Activated CD4-positive, alpha-beta T cell treated with anti-CD3 and anti-CD28 coated beads for 36 hours (primary cell): Measurements from ENCODE around the gene ZZZ3. TPM values are rescaled to one million over a fixed set of nuclear protein-coding genes. Genes with fewer than 3 reads are reported as not detected.
"Not testable (repeated sequence)": the region's sequence is repeated elsewhere in the genome, so short reads cannot be mapped to it uniquely, and the experiment has no call there.

Source experiments
- ATAC-seq: fragments of 200-7000 bp; cut with Tn5 transposase; one replicate; pipeline ENCODE4 v1.10.0; 2021; ENCODE audit warnings: mild to moderate bottlenecking, moderate library complexity
- CTCF ChIA-PET: fragments of 350-600 bp; sonication (Branson Sonifier 250); formaldehyde crosslinking; loops from one replicate; lab custom pipeline; 2021; ENCODE audit warnings: antibody characterized with exemption; lab: Charles Lee
- POLR2A ChIA-PET: fragments of 350-600 bp; sonication (Branson Sonifier 250); formaldehyde crosslinking; loops from one replicate; lab custom pipeline; 2021; ENCODE audit warnings: antibody characterized with exemption, inconsistent platforms; lab: Charles Lee
- DNase-seq: peaks from one replicate; pipeline ENCODE4 v3.0.0-alpha.2; 2020
- H3K27ac Mint-ChIP-seq: one replicate; pipeline ENCODE4 v1.8.0; 2021; ENCODE audit warnings: mixed read lengths
- H3K27me3 Mint-ChIP-seq: one replicate; pipeline ENCODE4 v1.8.0; 2021; ENCODE audit warnings: mixed read lengths
- H3K36me3 Mint-ChIP-seq: one replicate; pipeline ENCODE4 v1.8.0; 2021; ENCODE audit warnings: low read depth, mixed read lengths
- H3K4me1 Mint-ChIP-seq: one replicate; pipeline ENCODE4 v1.8.0; 2021; ENCODE audit warnings: mixed read lengths
- H3K4me3 Mint-ChIP-seq: one replicate; pipeline ENCODE4 v1.8.0; 2021; ENCODE audit warnings: mild to moderate bottlenecking, moderate library complexity, mixed read lengths
- H3K9me3 Mint-ChIP-seq: one replicate; pipeline ENCODE4 v1.8.0; 2021; ENCODE audit warnings: low read depth, mixed read lengths
- intact Hi-C, 2 experiments: fragments of 100-400 bp; cut with DNase I in 1 of 2; cut with micrococcal nuclease in 1 of 2; formaldehyde crosslinking; loops; one replicate each; pipeline versions ENCODE4 v1.14.2 to v1.15.1; 2022 to 2024; cut with DNase I, micrococcal nuclease
- total RNA-seq, 2 experiments: library from RNA; stranded (reverse); gene quantifications; one replicate each; pipeline ENCODE4 v1.2.3, GENCODE V29; 2021

Gene ZZZ3
- total RNA-seq, 2 experiments from 2014 or later, result 40.2 to 40.5 TPM

DNA sequence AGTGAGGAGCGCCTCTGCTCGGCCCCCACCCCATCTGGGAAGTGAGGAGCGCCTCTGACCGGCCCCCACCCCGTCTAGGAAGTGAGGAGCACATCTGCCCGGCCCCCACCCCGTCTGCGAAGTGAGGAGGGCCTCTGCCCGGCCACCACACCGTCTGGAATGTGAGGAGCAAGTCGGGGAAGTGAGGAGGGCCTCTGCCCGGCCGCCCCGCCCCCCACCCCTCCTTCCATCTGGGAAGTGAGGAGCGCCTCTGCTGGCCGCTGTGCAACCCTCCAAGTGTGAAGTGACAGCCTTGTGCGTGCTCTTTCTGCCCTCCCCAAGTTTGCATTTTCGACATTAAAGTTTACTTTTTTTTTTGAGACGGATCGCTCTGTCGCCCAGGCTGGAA, 5.1 kb upstream of the ZZZ3 start:
- ATAC-seq (no peak), DNase-seq (peak; percentile 60)
- H3K9me3 Mint-ChIP-seq, result no peaks in the 10 kb centered on the region
- ChIA-PET CTCF (interaction anchor here (1.3 kb wide), 1 partner anchor 92 kb away, joined by 3 read pairs; no protein-coding TSS in a partner anchor), POLR2A (no interaction called here)
- peaks cover 9% of the 10 kb centered on the region for H3K4me1 Mint-ChIP-seq
- peaks cover 10% of the 10 kb centered on the region for H3K36me3 Mint-ChIP-seq
- H3K4me3 Mint-ChIP-seq, result peak overlapping the region; percentile 58
- no peaks in the 10 kb centered on the region for H3K27me3 Mint-ChIP-seq
- H3K27ac Mint-ChIP-seq, result peak overlapping the region; percentile 73
- intact Hi-C loops, result loop anchor here in 1 of 2 experiments (10.0 kb wide), 3 partner anchors 373 to 1613 kb away; partner anchors contain the start of gene ST6GALNAC3

DNA sequence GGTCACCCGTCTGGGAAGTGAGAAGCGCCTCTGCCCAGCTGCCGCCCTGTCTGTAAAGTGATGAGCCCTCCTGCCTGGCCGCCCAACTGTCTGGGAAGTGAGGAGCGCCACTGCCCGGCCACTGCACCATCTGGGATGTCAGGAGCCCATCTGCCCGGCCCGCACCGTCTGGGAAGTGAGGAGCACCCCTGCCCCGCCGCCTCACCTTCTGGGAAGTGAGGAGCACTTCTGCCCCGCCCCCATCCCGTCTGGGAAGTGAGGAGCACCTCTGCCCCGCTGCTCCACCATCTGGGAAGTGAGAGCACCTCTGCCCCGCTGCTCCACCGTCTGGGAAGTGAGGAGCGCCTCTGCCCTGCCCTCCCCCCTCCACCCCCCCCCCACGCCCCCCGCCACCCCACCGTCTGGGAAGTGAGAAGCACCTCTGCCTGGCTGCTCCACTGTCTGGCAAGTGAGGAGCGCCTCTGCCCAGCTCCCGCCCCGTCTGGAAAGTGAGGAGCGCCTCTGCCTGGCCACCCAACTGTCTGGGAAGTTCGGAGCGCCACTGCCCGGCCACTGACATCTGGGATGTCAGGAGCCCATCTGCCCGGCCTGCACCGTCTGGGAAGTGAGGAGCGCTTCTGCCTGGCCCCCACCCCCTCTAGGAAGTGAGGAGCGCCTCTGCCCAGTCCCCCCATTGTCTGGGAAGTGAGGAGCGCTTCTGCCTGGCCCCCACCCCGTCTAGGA, 4.5 kb upstream of the ZZZ3 start:
- Mint-ChIP-seq H3K9me3 (no peaks in the 10 kb centered on the region), H3K4me1 (peaks cover 9% of the 10 kb centered on the region), H3K4me3 (no peak overlapping the region), H3K27ac (no peak overlapping the region), H3K27me3 (no peaks in the 10 kb centered on the region), H3K36me3 (peaks cover 7% of the 10 kb centered on the region)
- ChIA-PET CTCF (interaction anchor here (0.7 kb wide), 1 partner anchor 670 kb away, joined by 4 read pairs; no protein-coding TSS in a partner anchor), POLR2A (no interaction called here)
- DNase-seq (no peak), ATAC-seq (no peak)
- intact Hi-C loops, result loop anchor here in 1 of 2 experiments (10.0 kb wide), 3 partner anchors 372 to 1612 kb away; partner anchors contain the start of gene ST6GALNAC3

DNA sequence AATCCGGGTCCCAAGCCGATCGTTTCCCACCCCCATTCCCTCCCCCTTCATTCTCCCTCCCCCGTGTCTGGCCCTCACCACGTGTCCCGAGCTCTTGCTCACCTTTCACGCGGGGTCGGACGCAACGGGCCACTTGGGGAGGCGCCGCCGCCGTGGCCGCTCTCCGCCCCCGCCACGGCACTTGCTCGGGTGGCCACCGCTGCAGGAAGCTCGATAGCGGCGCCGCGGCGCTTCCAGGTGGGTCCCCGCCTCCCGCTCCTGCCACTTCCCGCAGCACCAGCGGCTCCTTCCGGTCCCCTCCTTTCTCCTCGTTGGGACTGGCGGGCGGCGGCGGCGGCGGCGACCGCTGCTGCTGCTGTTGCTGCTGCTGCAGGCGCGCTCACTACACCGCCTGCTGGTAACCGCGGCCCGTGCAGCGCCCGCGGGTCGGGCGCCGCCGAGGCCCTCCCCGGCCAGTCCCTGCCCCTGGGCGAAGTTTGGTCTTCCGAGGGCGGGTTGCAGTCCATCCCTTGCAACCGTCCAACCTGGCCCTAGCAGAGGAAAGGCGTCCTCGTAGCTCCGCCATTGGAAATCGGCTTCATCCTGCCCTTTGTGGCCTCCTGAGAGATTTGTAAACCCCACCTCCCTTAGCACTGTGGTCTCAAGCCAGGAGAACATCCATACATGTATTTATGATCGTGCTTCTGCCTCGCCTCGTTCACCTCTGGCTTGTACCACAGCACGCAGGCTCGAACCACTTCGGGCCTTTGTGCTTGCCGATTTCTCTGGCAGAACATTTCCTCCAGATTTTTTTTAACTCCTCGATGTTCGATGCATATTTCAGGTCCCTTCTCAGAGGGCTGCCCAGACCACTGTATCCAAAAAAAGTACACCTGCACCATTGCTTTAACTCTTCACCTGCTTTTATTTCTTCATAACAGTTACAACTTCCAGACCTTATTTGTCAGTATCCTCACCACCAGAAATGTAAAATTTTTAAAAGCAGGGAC, 996 bp upstream of the ZZZ3 start:
- H3K27me3 Mint-ChIP-seq, result no peaks in the 10 kb centered on the region
- peaks cover 31% of the 10 kb centered on the region for H3K4me1 Mint-ChIP-seq
- peak overlapping the region; percentile 98 for H3K4me3 Mint-ChIP-seq
- H3K27ac Mint-ChIP-seq, result peak overlapping the region; percentile 95
- peak; percentile 96 for DNase-seq
- intact Hi-C loops, result loop anchor here (1.0 to 10.0 kb wide), 17 partner anchors 75 to 1896 kb away; partner anchors contain the start of genes AK5 (in 2 of the 2), MIGA1 (in 2 of the 2), PIGK (in 2 of the 2) and USP33 (in 2 of the 2)
- CTCF ChIA-PET, result interaction anchor here (0.7 to 2.0 kb wide), 8 partner anchors 10 to 302 kb away, joined by 3 to 8 read pairs (median 4); no protein-coding TSS in a partner anchor
- peaks cover 3% of the 10 kb centered on the region for H3K36me3 Mint-ChIP-seq
- ATAC-seq, result peak; percentile 72
- H3K9me3 Mint-ChIP-seq, result no peaks in the 10 kb centered on the region
- POLR2A ChIA-PET, result interaction anchor here (0.6 to 1.8 kb wide), 4 partner anchors 28 to 321 kb away, joined by 3 to 16 read pairs (median 3); partner anchors contain the start of genes DNAJB4 and MIGA1

DNA sequence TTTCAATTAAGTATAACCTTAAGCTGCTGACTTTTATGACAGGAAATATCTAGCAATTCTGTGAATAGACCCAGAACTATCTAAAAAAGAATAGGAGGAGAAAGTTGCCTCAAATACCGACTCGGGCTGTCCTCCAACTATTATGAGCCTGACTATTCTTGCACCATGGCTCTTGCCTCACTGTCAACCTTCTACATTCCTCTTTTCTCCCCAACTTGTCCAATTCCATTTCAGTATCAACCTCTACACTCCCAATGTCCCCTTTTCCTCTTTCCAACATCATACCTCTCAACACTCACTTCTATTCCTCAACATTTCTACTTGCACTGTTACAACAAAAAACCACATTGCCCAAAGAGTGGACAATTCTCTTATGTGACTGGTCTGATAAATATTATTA, 2.3 kb downstream of the ZZZ3 start:
- Mint-ChIP-seq H3K36me3 (peaks cover 10% of the 10 kb centered on the region), H3K4me3 (peak overlapping the region; percentile 0), H3K27me3 (no peaks in the 10 kb centered on the region), H3K27ac (peak overlapping the region; percentile 4), H3K4me1 (peaks cover 46% of the 10 kb centered on the region), H3K9me3 (no peaks in the 10 kb centered on the region)
- ChIA-PET POLR2A (no interaction called here), CTCF (interaction anchor here (1.0 to 2.0 kb wide), 2 partner anchors 11 to 212 kb away, joined by 3 to 8 read pairs; no protein-coding TSS in a partner anchor)
- intact Hi-C loops, result loop anchor here (5.0 to 10.0 kb wide), 9 partner anchors 97 to 1893 kb away; partner anchors contain the start of genes MIGA1 (in 1 of the 2), RABGGTB (in 1 of the 2) and ST6GALNAC3 (in 1 of the 2)
- ATAC-seq, result no peak
- DNase-seq, result no peak

DNA sequence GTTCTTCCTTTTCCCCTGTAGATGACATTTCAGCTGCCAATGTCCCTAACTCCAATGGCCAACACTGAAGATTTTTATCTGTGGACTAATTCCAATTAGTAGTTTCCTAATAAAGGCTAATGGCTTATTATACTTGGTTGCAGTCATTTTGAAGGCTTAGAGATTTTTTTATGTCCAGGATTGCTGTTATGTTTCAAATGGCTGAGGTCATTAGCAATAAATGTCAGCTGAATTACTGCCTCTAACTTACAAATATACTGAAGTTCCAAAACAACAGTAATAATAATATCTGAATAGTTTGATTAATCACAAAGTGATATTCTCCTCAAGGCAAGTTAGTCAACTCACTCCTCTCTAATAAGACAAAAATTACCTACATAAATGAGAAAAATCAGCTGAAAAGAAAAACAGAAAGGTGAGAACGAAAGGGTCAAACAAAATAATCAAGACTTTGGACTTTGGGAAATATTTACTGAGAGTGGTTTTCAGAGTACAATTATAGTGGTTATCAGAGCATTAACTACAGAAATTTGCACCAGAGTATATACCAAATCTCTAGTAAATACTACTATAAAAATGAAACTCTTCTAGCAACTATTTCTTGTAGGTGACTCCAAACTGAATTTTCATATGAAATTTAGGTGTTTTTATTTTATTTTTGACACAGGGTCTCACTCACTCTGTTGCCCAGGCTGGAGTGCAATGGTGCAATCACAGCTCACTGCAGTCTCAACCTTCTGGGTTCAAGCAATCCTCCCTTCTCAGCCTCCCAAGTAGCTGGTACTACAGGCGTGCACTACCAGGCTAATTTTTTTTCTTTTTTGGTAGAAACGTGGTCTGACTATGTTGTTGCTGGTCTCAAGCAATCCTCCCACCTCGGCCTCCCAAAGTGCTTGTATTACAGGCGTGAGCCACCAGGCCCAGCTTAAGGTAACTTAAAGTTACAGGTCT, 3.5 kb downstream of the ZZZ3 start:
- no peak for ATAC-seq
- intact Hi-C loops, result no loop called here
- POLR2A ChIA-PET, result interaction anchor here (0.6 kb wide), 1 partner anchor 175 kb away, joined by 10 read pairs; no protein-coding TSS in a partner anchor
- H3K27ac Mint-ChIP-seq, result no peak overlapping the region
- peaks cover 49% of the 10 kb centered on the region for H3K4me1 Mint-ChIP-seq
- no peak for DNase-seq
- H3K36me3 Mint-ChIP-seq, result peaks cover 13% of the 10 kb centered on the region
- no peaks in the 10 kb centered on the region for H3K27me3 Mint-ChIP-seq
- no peaks in the 10 kb centered on the region for H3K9me3 Mint-ChIP-seq
- no peak overlapping the region for H3K4me3 Mint-ChIP-seq
- CTCF ChIA-PET, result interaction anchor here (0.8 to 2.0 kb wide), 5 partner anchors 10 to 213 kb away, joined by 3 to 8 read pairs (median 3); no protein-coding TSS in a partner anchor

DNA sequence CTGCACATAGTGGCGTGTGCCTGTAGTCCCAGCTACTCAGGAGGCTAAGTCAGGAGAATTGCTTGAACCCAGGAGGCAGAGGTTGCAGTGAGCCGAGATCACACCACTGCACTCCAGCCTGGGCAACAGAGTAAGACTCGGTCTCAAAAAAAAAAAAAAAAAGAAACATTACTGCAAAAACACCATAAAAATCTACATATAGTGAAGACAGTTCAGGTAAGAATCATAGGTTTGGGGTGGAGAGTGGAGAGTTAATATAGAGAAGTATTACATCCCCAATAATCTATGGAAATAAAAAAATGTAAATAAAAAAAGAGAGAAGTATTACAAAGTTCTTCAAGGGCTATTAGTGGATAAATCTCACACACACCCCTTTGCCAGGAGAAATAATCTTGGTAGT, 7.7 kb downstream of the ZZZ3 start:
- H3K4me3 Mint-ChIP-seq, ATAC-seq, DNase-seq, H3K27ac Mint-ChIP-seq, H3K27me3 Mint-ChIP-seq, H3K9me3 Mint-ChIP-seq, intact Hi-C loops: not testable (repeated sequence)
- POLR2A ChIA-PET, result interaction anchor here (0.6 kb wide), 1 partner anchor 371 kb away, joined by 3 read pairs; no protein-coding TSS in a partner anchor
- CTCF ChIA-PET, result interaction anchor here (1.3 kb wide), 1 partner anchor 84 kb away, joined by 4 read pairs; no protein-coding TSS in a partner anchor
- peaks cover 70% of the 10 kb centered on the region for H3K4me1 Mint-ChIP-seq
- H3K36me3 Mint-ChIP-seq, result peaks cover 10% of the 10 kb centered on the region

DNA sequence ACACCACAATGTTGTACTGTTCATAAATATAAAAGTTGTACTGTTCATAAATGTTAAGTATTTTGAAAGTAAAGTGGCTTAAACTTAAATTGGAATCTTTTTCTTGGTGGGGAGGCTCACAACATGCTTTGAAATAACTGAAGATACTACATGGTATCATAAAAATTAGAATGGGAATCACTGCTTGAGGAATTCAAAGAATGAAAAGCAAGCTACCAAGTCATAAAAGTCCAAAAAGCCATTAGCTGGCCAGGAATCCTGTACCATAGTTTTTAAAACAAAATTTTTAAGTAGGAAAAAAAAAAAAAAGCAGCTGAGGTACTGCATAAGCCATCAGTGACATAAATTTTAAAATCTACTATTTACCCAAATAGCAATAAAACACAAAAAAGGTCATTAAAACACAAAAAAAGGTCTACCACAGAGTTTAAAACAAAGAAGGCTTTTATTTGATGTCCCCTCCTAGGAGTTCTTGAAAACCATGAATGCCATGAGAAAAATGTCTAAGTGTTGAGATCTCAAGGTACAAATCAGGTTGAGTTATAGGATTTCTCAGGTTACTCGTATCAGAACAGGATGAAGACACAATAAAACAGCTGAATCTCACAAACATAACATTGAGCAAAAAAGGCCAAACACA, 8.6 kb downstream of the ZZZ3 start:
- Mint-ChIP-seq H3K27ac (no peak overlapping the region), H3K9me3 (no peaks in the 10 kb centered on the region), H3K4me1 (peaks cover 72% of the 10 kb centered on the region), H3K27me3 (no peaks in the 10 kb centered on the region), H3K4me3 (no peak overlapping the region), H3K36me3 (peaks cover 10% of the 10 kb centered on the region)
- DNase-seq (no peak), ATAC-seq (no peak)
- intact Hi-C loops, result no loop called here
- ChIA-PET CTCF (interaction anchor here (1.3 to 2.0 kb wide), 2 partner anchors 9 to 83 kb away, joined by 4 to 8 read pairs; partner anchors contain the start of gene ZZZ3), POLR2A (interaction anchor here (0.9 kb wide), 1 partner anchor 296 kb away, joined by 5 read pairs; no protein-coding TSS in a partner anchor)

DNA sequence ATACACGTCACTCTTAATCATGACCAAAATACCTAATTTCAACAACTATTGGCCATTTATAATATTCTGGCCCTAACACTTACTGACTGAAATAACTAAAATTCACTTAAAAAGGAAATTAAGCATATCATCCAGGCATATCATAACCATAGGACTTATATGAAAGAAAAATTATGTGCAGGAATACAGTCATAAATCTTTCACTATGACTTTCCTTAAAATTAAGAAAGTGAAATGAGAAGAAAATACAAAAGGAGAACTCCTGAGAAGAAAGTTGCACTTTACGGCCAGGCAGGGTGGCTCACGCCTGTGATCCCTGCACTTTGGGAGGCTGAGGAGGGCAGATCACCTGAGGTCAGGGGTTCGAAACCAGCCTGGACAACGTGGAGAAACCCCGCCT, 9.4 kb downstream of the ZZZ3 start:
- H3K4me1 Mint-ChIP-seq, result peaks cover 71% of the 10 kb centered on the region
- DNase-seq (no peak), ATAC-seq (no peak)
- peaks cover 10% of the 10 kb centered on the region for H3K36me3 Mint-ChIP-seq
- peak overlapping the region; percentile 33 for H3K27ac Mint-ChIP-seq
- no peaks in the 10 kb centered on the region for H3K9me3 Mint-ChIP-seq
- H3K27me3 Mint-ChIP-seq, result no peaks in the 10 kb centered on the region
- H3K4me3 Mint-ChIP-seq, result no peak overlapping the region
- ChIA-PET POLR2A (interaction anchor here (0.6 to 0.9 kb wide), 2 partner anchors 9 to 332 kb away, joined by 3 read pairs; no protein-coding TSS in a partner anchor), CTCF (interaction anchor here (2.0 kb wide), 1 partner anchor 10 kb away, joined by 8 read pairs; the partner anchor contains the start of gene ZZZ3)
- intact Hi-C loops, result no loop called here

DNA sequence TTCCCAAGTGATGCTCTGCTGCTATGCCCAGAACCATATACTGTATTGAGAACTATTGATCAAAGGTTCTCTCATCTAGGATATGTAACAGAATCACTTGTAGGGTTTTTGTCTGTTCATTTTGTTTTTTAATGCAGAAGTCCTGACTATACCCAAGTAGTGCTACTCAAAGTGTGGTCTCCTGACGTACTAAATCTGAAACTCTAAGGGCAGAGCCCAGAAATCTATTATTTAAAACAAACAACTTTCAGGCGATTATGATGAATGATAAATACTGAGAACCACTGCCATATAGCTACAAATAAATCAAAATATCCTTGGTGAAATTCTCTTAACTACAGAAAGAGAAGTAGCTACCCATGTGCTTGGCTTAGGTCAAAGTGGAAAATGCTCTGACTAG, 10.1 kb downstream of the ZZZ3 start:
- H3K9me3 Mint-ChIP-seq, result no peaks in the 10 kb centered on the region
- no peak overlapping the region for H3K4me3 Mint-ChIP-seq
- ChIA-PET CTCF (interaction anchor here (2.0 kb wide), 1 partner anchor 11 kb away, joined by 8 read pairs; the partner anchor contains the start of gene ZZZ3), POLR2A (interaction anchor here (0.9 kb wide), 1 partner anchor 10 kb away, joined by 3 read pairs; no protein-coding TSS in a partner anchor)
- DNase-seq (no peak), ATAC-seq (peak; percentile 27)
- H3K4me1 Mint-ChIP-seq, result peaks cover 69% of the 10 kb centered on the region
- H3K27ac Mint-ChIP-seq, result no peak overlapping the region
- no peaks in the 10 kb centered on the region for H3K27me3 Mint-ChIP-seq
- intact Hi-C loops, result no loop called here
- H3K36me3 Mint-ChIP-seq, result peaks cover 10% of the 10 kb centered on the region
